VCaP (cell line): ENCODE data around the gene ST7.

Experiments
- H3K27ac ChIP-seq: fragments of 450-650 bp; 2 replicates; pipeline ENCODE4 v1.5.1; 2017
- CTCF ChIP-seq: fragments of 450-650 bp; conservative IDR thresholded peaks from 2 replicates; pipeline ENCODE4 v1.5.1; 2017; ENCODE audit warnings: mild to moderate bottlenecking, moderate library complexity

The ST7 gene

GRCh38 chr7:117006907-117007684 is 53.8 kb downstream of the ST7 start:
- TF ChIP-seq CTCF, result no peak
- no peak overlapping the region for H3K27ac ChIP-seq

GRCh38 chr7:117008118-117008885 is 55.0 kb downstream of the ST7 start:
- H3K27ac ChIP-seq, result no peak overlapping the region
- no peak for TF ChIP-seq CTCF

- TF ChIP-seq CTCF, result no peak
- no peak overlapping the region for H3K27ac ChIP-seq
These were observed 55.7 kb downstream of the ST7 start for GRCh38 chr7:117008886-117009531.

- no peak for TF ChIP-seq CTCF
These were observed 56.5 kb downstream of the ST7 start for GRCh38 chr7:117009705-117010361.

GRCh38 chr7:117010375-117011133 is 57.3 kb downstream of the ST7 start:
- TF ChIP-seq CTCF, result no peak
- no peak overlapping the region for H3K27ac ChIP-seq

More at GRCh38 chr7:117009705-117010361, 56.5 kb downstream of the ST7 start:
- H3K27ac ChIP-seq, result no peak overlapping the region

GRCh38 chr7:117011419-117012260 is 58.3 kb downstream of the ST7 start:
- no peak for TF ChIP-seq CTCF
- no peak overlapping the region for H3K27ac ChIP-seq
